Measurements from ENCODE around the gene METTL21C. TPM values are rescaled to one million over a fixed set of nuclear protein-coding genes. Genes with fewer than 3 reads are reported as not detected.

The METTL21C gene
- polyA plus RNA-seq, 1 donor (not counting 4 experiments of a cell fraction or from before 2014, with no cell fraction given), result not detected

DNA sequence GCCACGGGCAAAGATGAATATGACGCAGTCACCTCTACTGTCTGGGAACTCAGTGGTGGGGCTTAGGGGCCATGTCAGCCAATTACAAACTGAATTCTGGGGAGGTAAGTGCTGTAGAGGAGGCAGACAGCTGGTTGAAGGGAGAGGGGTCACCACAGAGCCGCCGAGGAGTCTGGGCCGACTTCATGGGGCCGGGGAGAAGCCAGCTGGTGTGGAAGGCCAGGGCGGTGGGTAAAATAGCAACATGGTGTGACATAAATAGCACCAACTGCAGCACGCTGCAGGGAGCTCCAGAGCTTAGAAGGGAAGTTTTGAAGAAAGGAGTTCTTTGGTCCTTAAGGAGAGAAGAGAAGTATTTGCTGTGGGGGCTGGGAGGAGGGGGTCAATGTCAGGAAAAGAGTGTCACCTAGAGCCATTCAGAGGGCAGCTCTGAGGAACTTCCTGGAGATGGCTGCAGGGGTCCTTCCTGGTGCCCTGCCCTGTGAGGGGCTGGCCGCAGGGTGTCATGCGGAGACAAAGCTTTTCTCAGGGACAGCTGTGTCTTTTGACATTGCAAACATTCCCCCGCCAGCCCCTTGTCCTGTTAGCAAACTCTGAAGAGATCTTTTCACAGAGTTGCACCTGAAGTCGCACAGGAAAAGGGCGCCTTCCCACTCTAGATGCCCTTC lies 6.4 kb downstream of the METTL21C start:
- Histone ChIP-seq H3K9me3 (ENCODE audit: control insufficient read depth, low read depth, low read length) (no peaks in the 10 kb centered on the region), H3K27ac (ENCODE audit: control insufficient read depth, insufficient read depth, low read length) (no peak overlapping the region), H3K9ac (ENCODE audit: control insufficient read depth, extremely low read depth, insufficient read depth, low read length) (no peak overlapping the region), H4K20me1 (ENCODE audit: control insufficient read depth, extremely low read depth, insufficient read depth, low read length) (no peaks in the 10 kb centered on the region), H3K27me3 (ENCODE audit: control insufficient read depth, extremely low read depth, insufficient read depth, low read length) (peaks cover 3% of the 10 kb centered on the region), H3K79me2 (ENCODE audit: control insufficient read depth, insufficient read depth, low read length) (no peaks in the 10 kb centered on the region), H3K4me3 (ENCODE audit: control insufficient read depth in 2 of 3, extremely low read depth in 1 of 3, insufficient read depth in 2 of 3, low read depth in 1 of 3, low read length in 3 of 3) (no peak overlapping the region), H2AFZ (ENCODE audit: control insufficient read depth, low read length) (no peak overlapping the region), H3K4me1 (ENCODE audit: control insufficient read depth, extremely low read depth, insufficient read depth, low read length) (peaks cover 8% of the 10 kb centered on the region), H3K9me1 (ENCODE audit: control insufficient read depth, extremely low read depth, insufficient read depth, low read length) (no peaks in the 10 kb centered on the region), H3K4me2 (ENCODE audit: control insufficient read depth, extremely low read depth, insufficient read depth, low read depth, low read length) (no peak overlapping the region), H3K36me3 (ENCODE audit: control insufficient read depth in 2 of 2, extremely low read depth in 1 of 2, insufficient read depth in 2 of 2, low read length in 2 of 2) (no peaks in the 10 kb centered on the region)
- dilution Hi-C loops (cut with MboI; ENCODE audit: extremely low pct_ligation_motif_present, low sequenced_read_pairs), result no loop called here
- TF ChIP-seq EZH2 (IDR thresholded peaks at IDR 0.05; ENCODE audit: low read length), result no peak
- TF ChIP-seq, protein P1, sequence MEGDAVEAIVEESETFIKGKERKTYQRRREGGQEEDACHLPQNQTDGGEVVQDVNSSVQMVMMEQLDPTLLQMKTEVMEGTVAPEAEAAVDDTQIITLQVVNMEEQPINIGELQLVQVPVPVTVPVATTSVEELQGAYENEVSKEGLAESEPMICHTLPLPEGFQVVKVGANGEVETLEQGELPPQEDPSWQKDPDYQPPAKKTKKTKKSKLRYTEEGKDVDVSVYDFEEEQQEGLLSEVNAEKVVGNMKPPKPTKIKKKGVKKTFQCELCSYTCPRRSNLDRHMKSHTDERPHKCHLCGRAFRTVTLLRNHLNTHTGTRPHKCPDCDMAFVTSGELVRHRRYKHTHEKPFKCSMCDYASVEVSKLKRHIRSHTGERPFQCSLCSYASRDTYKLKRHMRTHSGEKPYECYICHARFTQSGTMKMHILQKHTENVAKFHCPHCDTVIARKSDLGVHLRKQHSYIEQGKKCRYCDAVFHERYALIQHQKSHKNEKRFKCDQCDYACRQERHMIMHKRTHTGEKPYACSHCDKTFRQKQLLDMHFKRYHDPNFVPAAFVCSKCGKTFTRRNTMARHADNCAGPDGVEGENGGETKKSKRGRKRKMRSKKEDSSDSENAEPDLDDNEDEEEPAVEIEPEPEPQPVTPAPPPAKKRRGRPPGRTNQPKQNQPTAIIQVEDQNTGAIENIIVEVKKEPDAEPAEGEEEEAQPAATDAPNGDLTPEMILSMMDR (optimal IDR thresholded peaks at IDR 0.05 in 1 of 3, IDR thresholded peaks at IDR 0.05 in 1 of 3, conservative IDR thresholded peaks at IDR 0.05 in 1 of 3; ENCODE audit: extremely low read depth in 1 of 3, insufficient read depth in 2 of 3, low read length in 3 of 3), result no peak
- FAIRE-seq (no peak), DNase-seq (ENCODE audit: low read depth, low spot score) (no peak)

DNA sequence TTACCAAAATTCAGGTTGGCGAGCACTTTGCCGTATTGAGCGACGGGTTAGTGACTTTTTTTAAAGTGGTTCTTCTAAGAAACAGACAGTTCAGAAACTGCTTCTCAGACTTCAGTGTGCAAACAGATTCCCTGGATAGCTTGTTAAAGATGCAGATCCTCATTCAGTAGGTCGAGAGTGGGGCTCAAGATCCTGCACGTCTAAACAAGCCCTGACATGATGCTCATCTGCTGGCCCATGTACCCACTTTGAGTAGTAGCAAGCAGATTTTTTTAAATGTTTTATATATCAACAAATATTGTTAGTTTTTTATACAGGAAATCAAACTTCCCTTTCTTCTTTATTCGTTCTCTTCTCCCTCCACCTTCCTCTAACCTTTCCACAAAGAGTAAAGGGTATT lies 7.3 kb downstream of the METTL21C start:
- Histone ChIP-seq H2AFZ (ENCODE audit: control insufficient read depth, low read length) (no peak overlapping the region), H4K20me1 (ENCODE audit: control insufficient read depth, extremely low read depth, insufficient read depth, low read length) (no peaks in the 10 kb centered on the region), H3K9me1 (ENCODE audit: control insufficient read depth, extremely low read depth, insufficient read depth, low read length) (no peaks in the 10 kb centered on the region), H3K4me3 (ENCODE audit: control insufficient read depth in 2 of 3, extremely low read depth in 1 of 3, insufficient read depth in 2 of 3, low read depth in 1 of 3, low read length in 3 of 3) (no peak overlapping the region), H3K9ac (ENCODE audit: control insufficient read depth, extremely low read depth, insufficient read depth, low read length) (no peak overlapping the region), H3K4me1 (ENCODE audit: control insufficient read depth, extremely low read depth, insufficient read depth, low read length) (peaks cover 8% of the 10 kb centered on the region), H3K79me2 (ENCODE audit: control insufficient read depth, insufficient read depth, low read length) (no peaks in the 10 kb centered on the region), H3K27ac (ENCODE audit: control insufficient read depth, insufficient read depth, low read length) (no peak overlapping the region), H3K9me3 (ENCODE audit: control insufficient read depth, low read depth, low read length) (no peaks in the 10 kb centered on the region), H3K36me3 (ENCODE audit: control insufficient read depth in 2 of 2, extremely low read depth in 1 of 2, insufficient read depth in 2 of 2, low read length in 2 of 2) (no peaks in the 10 kb centered on the region), H3K27me3 (ENCODE audit: control insufficient read depth, extremely low read depth, insufficient read depth, low read length) (no peaks in the 10 kb centered on the region), H3K4me2 (ENCODE audit: control insufficient read depth, extremely low read depth, insufficient read depth, low read depth, low read length) (no peak overlapping the region)
- FAIRE-seq (peak; percentile 55), DNase-seq (ENCODE audit: low read depth, low spot score) (peak; percentile 46)
- TF ChIP-seq, protein P1 (optimal IDR thresholded peaks at IDR 0.05 in 1 of 3, IDR thresholded peaks at IDR 0.05 in 1 of 3, conservative IDR thresholded peaks at IDR 0.05 in 1 of 3; ENCODE audit: extremely low read depth in 1 of 3, insufficient read depth in 2 of 3, low read length in 3 of 3), result no peak
- TF ChIP-seq EZH2 (IDR thresholded peaks at IDR 0.05; ENCODE audit: low read length), result no peak
- dilution Hi-C loops (cut with MboI; ENCODE audit: extremely low pct_ligation_motif_present, low sequenced_read_pairs), result no loop called here

Data from keratinocyte (primary cell).